Measurements from ENCODE around the gene OR51F2.

DNA sequence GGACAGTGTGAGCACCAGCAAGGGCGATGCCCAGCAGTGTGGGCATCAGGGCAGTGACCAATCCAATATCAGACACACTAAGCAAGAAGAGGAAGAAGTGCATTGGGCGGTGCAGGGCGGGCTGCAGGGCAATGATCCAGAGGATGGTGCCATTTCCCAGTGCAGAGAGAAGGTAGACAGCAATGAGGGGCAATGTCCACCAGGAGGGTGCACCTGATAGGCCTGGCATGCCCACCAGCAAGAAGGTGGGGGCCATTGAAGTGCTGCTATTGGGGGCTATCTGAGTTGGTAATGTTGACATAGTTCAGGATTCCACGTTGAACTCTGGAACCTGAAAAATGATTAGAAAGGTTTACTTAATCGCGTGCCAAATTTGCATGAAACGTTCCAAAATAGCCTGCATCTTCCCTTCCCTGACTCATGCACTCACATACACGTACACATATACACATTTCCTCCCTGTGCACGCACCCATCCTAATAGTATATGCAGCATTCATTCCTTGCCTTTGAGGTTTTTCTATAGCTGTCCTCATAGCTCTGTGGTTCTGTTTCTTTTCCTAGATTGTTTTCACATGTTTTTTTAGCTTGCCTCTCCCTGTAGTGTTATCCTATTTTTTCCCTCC is 27.9 kb downstream of the OR51F2 start, which contains the start of gene OR51S1:
- TF ChIP-seq RAD21 (CRISPR knock-in tag; IDR thresholded peaks at IDR 0.05) (no peak), ZNF563 (CRISPR knock-in tag; IDR thresholded peaks at IDR 0.05) (no peak), PRDM10 (CRISPR knock-in tag; IDR thresholded peaks at IDR 0.05; ENCODE audit: low read depth) (no peak), POLR2G (IDR thresholded peaks at IDR 0.05; ENCODE audit: low read depth, low read length) (no peak), NFIC (IDR thresholded peaks at IDR 0.05; ENCODE audit: low read length) (no peak), POLR2AphosphoS5 (IDR thresholded peaks at IDR 0.05; ENCODE audit: low read depth, low read length) (no peak), JUN (CRISPR knock-in tag; IDR thresholded peaks at IDR 0.05) (no peak), CTCF (CRISPR knock-in tag; IDR thresholded peaks at IDR 0.05) (no peak), ZNF282 (IDR thresholded peaks at IDR 0.05; ENCODE audit: partially characterized antibody) (no peak), ZNF512B (CRISPR knock-in tag; IDR thresholded peaks at IDR 0.05; ENCODE audit: borderline replicate concordance) (no peak), ZNF230 (CRISPR knock-in tag; IDR thresholded peaks at IDR 0.05) (no peak), HNF4A (CRISPR knock-in tag; IDR thresholded peaks at IDR 0.05) (no peak), ZNF850 (CRISPR knock-in tag; conservative IDR thresholded peaks at IDR 0.05) (no peak)
- TF ChIP-seq, protein P1, sequence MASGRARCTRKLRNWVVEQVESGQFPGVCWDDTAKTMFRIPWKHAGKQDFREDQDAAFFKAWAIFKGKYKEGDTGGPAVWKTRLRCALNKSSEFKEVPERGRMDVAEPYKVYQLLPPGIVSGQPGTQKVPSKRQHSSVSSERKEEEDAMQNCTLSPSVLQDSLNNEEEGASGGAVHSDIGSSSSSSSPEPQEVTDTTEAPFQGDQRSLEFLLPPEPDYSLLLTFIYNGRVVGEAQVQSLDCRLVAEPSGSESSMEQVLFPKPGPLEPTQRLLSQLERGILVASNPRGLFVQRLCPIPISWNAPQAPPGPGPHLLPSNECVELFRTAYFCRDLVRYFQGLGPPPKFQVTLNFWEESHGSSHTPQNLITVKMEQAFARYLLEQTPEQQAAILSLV (CRISPR knock-in tag; IDR thresholded peaks at IDR 0.05; ENCODE audit: borderline replicate concordance) = no peak

Data from HepG2 (cell line).